Fibroblast of pulmonary artery (primary cell): Measurements from ENCODE around the gene LEKR1.

Experiments used
- DNase-seq: peaks from one replicate; pipeline ENCODE4 v3.0.0-alpha.2; 2010; ENCODE audit warnings: low read depth
- H3K4me3 ChIP-seq: replicated peaks from 2 replicates; pipeline ENCODE4 v1.5.1; 2011; ENCODE audit warnings: low read depth, mild to moderate bottlenecking, control low read depth, low read length, moderate library complexity
- TF ChIP-seq, protein P1 (sequence below): IDR thresholded peaks from 2 replicates; pipeline ENCODE4 v1.5.1; 2011; ENCODE audit warnings: mild to moderate bottlenecking, control low read depth, low read length, inconsistent platforms; ENCODE audit errors: missing control alignments

LEKR1 gene

DNA sequence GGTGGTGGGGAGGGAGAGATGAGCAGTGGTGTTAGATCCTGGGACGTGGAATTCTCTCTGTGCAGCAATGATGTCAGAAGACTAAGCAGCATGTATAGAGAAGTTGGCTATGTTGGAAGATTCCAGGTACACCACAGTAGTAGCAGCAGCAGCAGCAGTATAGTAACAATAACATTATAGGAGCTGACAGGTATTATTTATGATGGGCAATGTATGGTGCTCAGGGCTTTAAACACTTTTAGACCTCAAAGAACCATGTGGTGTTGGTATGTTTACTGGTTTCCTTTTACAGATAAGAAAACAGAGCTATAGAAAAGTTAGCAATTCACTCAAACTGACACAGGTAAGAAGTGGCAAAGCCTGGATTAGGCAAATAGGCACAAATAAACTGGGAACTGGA is 229.9 kb downstream of the LEKR1 start:
- TF ChIP-seq, protein P1, sequence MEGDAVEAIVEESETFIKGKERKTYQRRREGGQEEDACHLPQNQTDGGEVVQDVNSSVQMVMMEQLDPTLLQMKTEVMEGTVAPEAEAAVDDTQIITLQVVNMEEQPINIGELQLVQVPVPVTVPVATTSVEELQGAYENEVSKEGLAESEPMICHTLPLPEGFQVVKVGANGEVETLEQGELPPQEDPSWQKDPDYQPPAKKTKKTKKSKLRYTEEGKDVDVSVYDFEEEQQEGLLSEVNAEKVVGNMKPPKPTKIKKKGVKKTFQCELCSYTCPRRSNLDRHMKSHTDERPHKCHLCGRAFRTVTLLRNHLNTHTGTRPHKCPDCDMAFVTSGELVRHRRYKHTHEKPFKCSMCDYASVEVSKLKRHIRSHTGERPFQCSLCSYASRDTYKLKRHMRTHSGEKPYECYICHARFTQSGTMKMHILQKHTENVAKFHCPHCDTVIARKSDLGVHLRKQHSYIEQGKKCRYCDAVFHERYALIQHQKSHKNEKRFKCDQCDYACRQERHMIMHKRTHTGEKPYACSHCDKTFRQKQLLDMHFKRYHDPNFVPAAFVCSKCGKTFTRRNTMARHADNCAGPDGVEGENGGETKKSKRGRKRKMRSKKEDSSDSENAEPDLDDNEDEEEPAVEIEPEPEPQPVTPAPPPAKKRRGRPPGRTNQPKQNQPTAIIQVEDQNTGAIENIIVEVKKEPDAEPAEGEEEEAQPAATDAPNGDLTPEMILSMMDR: no peak
- no peak overlapping the region for H3K4me3 ChIP-seq
- no peak for DNase-seq

DNA sequence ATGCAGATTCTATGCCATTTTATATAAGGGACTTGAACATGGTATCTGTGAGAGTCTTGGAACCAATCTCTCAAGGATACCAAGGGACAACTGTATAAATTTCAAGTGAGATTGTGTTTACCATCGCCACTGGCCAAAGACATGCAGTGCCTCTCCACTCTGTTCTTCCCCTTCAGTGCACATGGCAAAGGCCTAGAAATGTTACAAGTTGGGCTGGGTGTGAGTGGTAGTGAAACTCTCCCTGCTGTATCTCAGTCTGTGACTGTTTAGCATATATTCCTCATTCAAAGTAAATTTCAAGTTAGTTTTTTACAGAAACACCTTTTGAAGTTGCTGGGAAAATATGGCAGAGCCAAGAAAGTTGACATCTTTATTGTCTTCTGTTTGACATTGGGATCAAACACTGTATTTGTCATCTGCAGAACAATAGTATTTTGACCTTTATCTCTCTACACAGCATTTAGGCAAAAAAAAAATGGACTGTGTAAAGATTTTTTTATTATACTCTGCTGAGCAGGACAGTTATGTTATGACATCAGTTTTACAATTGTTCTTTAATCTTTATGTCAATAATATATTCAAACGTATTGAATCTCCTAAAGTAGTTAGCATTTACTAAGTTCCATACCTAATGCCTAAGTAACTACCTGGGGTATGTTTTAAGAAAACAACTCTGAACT is 232.4 kb downstream of the LEKR1 start:
- no peak overlapping the region for H3K4me3 ChIP-seq
- DNase-seq: no peak
- TF ChIP-seq, protein P1: no peak

DNA sequence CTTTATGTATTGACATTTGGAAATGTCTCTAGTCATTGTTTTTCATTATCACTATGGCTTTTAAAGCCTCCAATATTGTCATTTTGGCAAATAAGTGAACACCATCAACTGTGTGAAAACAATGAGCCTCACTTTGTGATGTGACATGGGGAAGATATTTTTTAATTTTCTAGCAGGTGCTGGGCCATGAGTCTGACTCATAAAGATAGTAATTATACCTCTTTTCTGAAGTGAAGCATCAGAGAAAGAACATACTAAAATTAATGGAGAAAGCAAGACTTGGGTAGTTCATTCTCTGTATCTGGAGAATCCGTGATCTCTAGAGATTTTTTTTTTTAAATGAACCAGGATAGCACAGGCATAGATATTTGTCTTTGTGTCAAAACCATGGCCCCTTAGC is 233.0 kb downstream of the LEKR1 start:
- no peak for DNase-seq
- TF ChIP-seq, protein P1: no peak
- no peak overlapping the region for H3K4me3 ChIP-seq

DNA sequence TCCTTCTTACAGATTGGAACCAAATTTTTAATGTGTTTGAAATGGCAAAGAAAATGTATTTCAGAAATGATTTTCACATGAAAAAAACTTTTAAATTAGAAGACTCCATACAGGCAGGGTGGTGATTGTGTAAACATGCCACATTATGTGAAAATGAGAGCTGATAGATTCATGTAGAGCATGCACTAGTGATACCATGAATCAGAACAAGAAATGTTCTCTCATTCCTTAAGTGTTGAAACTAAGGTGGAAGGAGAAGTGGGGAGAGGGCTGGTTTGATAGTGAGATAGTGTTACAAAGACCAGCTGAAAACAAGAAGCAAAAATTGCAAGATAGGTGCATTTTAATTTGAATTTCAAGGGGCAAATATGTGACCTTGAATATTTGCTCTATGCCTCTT is 233.5 kb downstream of the LEKR1 start:
- no peak for DNase-seq
- TF ChIP-seq, protein P1: no peak
- H3K4me3 ChIP-seq: no peak overlapping the region

DNA sequence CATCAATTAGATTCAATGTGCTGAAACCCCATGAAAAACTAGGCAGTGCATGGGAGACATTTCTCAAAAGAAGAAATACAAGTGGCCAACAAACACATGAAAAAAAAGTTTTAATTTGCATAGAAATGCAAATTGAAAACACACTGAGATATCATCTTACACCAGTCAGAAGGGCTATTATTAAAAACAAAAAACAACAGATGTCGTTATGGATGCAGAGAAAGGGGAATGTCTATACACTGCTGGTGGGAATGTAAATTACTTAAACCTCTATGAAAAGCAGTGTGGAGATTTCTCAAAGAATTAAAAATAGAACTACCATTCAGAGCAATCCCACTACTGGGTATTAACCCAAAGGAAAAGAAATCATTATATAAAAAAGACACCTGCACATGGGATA is 235.1 kb downstream of the LEKR1 start:
- TF ChIP-seq, protein P1: no peak
- no peak for DNase-seq
- no peak overlapping the region for H3K4me3 ChIP-seq

DNA sequence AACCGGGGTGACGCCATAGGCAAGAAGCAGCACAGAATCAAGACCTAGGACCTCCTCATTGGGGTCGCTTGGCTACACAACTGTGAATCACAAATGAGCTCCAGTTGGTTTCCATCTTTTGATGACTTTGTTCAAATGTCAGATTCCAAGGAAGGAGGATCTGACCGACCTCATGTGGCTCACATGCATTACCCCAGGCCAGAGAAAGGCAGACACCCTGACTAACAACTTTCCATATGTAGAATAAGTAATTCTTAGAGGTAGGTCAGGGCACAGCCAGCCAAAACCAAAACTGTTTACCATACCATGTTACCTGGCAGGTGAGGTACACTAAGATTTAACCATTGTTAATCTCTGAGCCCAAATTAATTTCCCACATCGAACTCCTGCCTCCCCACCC is 237.3 kb downstream of the LEKR1 start:
- no peak for DNase-seq
- TF ChIP-seq, protein P1: no peak

DNA sequence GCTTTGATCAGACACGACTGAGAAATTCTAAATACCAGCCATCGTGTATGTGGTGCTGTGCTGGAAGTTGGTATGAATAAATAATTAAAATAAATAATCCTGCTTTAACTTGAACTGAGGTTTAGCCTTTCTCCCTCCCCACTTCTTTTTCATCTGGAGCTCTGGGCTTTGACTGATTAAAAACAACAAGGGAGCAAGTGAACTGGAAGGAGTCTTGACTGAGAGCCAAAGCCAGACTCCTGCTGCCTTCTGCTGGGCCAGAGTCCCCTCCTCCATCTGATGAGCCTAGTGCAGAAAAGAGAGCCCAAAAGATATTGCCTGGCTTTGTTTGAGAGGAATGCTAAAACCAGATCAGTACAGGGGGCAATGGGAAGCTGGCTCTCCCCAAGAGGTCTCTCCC is 237.8 kb downstream of the LEKR1 start:
- no peak overlapping the region for H3K4me3 ChIP-seq
- TF ChIP-seq, protein P1: no peak
- no peak for DNase-seq

More for the DNA sequence above, 237.3 kb downstream of the LEKR1 start:
- H3K4me3 ChIP-seq: no peak overlapping the region
